GM03348 (cell line): ENCODE measurements around the gene RERE.

Source experiments
- DNase-seq: peaks from one replicate; pipeline ENCODE4 v3.0.0; 2012; ENCODE audit warnings: low spot score

The RERE gene

GRCh38 chr1:8423692-8424538, 393.5 kb downstream of the RERE start:
- DNase-seq: peak; percentile 83

GRCh38 chr1:8423269-8423691, 394.2 kb downstream of the RERE start:
- peak; percentile 63 for DNase-seq

GRCh38 chr1:8422510-8423268, 394.8 kb downstream of the RERE start:
- DNase-seq: peak; percentile 42

GRCh38 chr1:8421721-8422120, 395.7 kb downstream of the RERE start:
- DNase-seq: peak; percentile 55

GRCh38 chr1:8420318-8420717, 397.1 kb downstream of the RERE start:
- no peak for DNase-seq

GRCh38 chr1:8419861-8420260, 397.6 kb downstream of the RERE start:
- no peak for DNase-seq

- DNase-seq: no peak
Measured at GRCh38 chr1:8419172-8419571, 398.3 kb downstream of the RERE start.

- no peak for DNase-seq
Measured at GRCh38 chr1:8418301-8418700, 399.1 kb downstream of the RERE start.

- DNase-seq: no peak
Measured at GRCh38 chr1:8417625-8418024, 399.8 kb downstream of the RERE start.

GRCh38 chr1:8416881-8417280, 400.6 kb downstream of the RERE start:
- no peak for DNase-seq

GRCh38 chr1:8415526-8416278, 401.7 kb downstream of the RERE start:
- no peak for DNase-seq

- peak; percentile 77 for DNase-seq
Measured at GRCh38 chr1:8412183-8412831, 405.1 kb downstream of the RERE start.

GRCh38 chr1:8411803-8412182, 405.6 kb downstream of the RERE start:
- no peak for DNase-seq

- DNase-seq: no peak
Measured at GRCh38 chr1:8410791-8411190, 406.6 kb downstream of the RERE start.

- DNase-seq: no peak
Measured at GRCh38 chr1:8409606-8410005, 407.8 kb downstream of the RERE start.

- peak; percentile 52 for DNase-seq
Measured at GRCh38 chr1:8409106-8409505, 408.3 kb downstream of the RERE start.

GRCh38 chr1:8408151-8408839, 409.1 kb downstream of the RERE start:
- DNase-seq: peak; percentile 62

GRCh38 chr1:8407652-8408051, 409.8 kb downstream of the RERE start:
- DNase-seq: no peak

GRCh38 chr1:8406960-8407359, 410.5 kb downstream of the RERE start:
- no peak for DNase-seq

- DNase-seq: no peak
Measured at GRCh38 chr1:8406011-8406410, 411.4 kb downstream of the RERE start.
